ENCODE data around the gene IP6K1. TPM values are rescaled to one million over a fixed set of nuclear protein-coding genes. Genes with fewer than 3 reads are reported as not detected.

The IP6K1 gene
- total RNA-seq, 1 donor from 2014 or later: 51.4 TPM

GRCh38 chr3:49674497-49674983 lies 111.8 kb downstream of the IP6K1 start:
- FAIRE-seq (no peak), DNase-seq (ENCODE audit: low spot score in 2 of 2) (no peak)

Small RNA genes lying within 50 kb of the gene (small RNA-seq; reads per million reads assigned to genes)
- gene AMIGO3: not detected
- not detected for gene COX6CP14

Other genes starting within 250 kb of the IP6K1 start
- gene BSN, start 232.1 kb downstream of the IP6K1 start, total RNA-seq: 5.3 TPM
- 66.0 TPM for gene APEH, start 112.2 kb downstream of the IP6K1 start, total RNA-seq
- gene MST1, start 97.1 kb downstream of the IP6K1 start, total RNA-seq: 6.9 TPM
- 25.3 TPM for gene RNF123, start 97.0 kb downstream of the IP6K1 start, total RNA-seq
- gene AMIGO3, start 66.9 kb downstream of the IP6K1 start, total RNA-seq: not detected
- gene GMPPB, start 62.6 kb downstream of the IP6K1 start, total RNA-seq: 9.4 TPM
- not detected for gene CDHR4, start 13.3 kb upstream of the IP6K1 start, total RNA-seq
- 14.3 TPM for gene INKA1, start 16.7 kb upstream of the IP6K1 start, total RNA-seq
- 1.6 TPM for gene UBA7, start 27.4 kb upstream of the IP6K1 start, total RNA-seq
- gene TRAIP, start 70.0 kb upstream of the IP6K1 start, total RNA-seq: 2.0 TPM
- gene CAMKV, start 83.4 kb upstream of the IP6K1 start, total RNA-seq: 180 TPM
- 0.41 TPM for gene MST1R, start 117.3 kb upstream of the IP6K1 start, total RNA-seq
- gene MON1A, start 143.3 kb upstream of the IP6K1 start, total RNA-seq: 14.7 TPM
- 79.5 TPM for gene RBM6, start 153.6 kb upstream of the IP6K1 start, total RNA-seq